Activated naive CD4-positive, alpha-beta T cell treated with anti-CD3 and anti-CD28 coated beads, Interleukin-2, amount 50 U/mL, for 16 hours (primary cell): ENCODE data around the gene GBF1.

ENCODE experiments used
- DNase-seq: peaks from one replicate; pipeline ENCODE4 v3.0.0-alpha.2; 2020

The GBF1 gene

GRCh38 chr10:102309916-102310315, 64.6 kb downstream of the GBF1 start:
- DNase-seq = no peak

- DNase-seq = no peak
Observed at GRCh38 chr10:102310361-102311024, 65.2 kb downstream of the GBF1 start.

GRCh38 chr10:102311025-102311420, 65.7 kb downstream of the GBF1 start:
- no peak for DNase-seq

- no peak for DNase-seq
Observed at GRCh38 chr10:102312683-102313082, 67.4 kb downstream of the GBF1 start.

GRCh38 chr10:102313221-102313896, 68.0 kb downstream of the GBF1 start:
- DNase-seq = no peak

- DNase-seq = no peak
Observed at GRCh38 chr10:102314801-102315200, 69.5 kb downstream of the GBF1 start.

- DNase-seq = no peak
Observed at GRCh38 chr10:102316421-102316820, 71.1 kb downstream of the GBF1 start.

GRCh38 chr10:102322914-102323313, 77.6 kb downstream of the GBF1 start:
- DNase-seq = no peak

GRCh38 chr10:102324061-102324460, 78.7 kb downstream of the GBF1 start:
- DNase-seq = no peak

- no peak for DNase-seq
Observed at GRCh38 chr10:102326031-102326430, 80.7 kb downstream of the GBF1 start.

- no peak for DNase-seq
Observed at GRCh38 chr10:102327002-102327401, 81.7 kb downstream of the GBF1 start.

- no peak for DNase-seq
Observed at GRCh38 chr10:102327641-102328040, 82.3 kb downstream of the GBF1 start.

- no peak for DNase-seq
Observed at GRCh38 chr10:102332772-102333171, 87.4 kb downstream of the GBF1 start.

- no peak for DNase-seq
Observed at GRCh38 chr10:102334101-102334500, 88.8 kb downstream of the GBF1 start.

GRCh38 chr10:102335184-102335583, 89.9 kb downstream of the GBF1 start:
- DNase-seq = no peak

GRCh38 chr10:102341038-102341688, 95.8 kb downstream of the GBF1 start:
- DNase-seq = no peak

GRCh38 chr10:102342458-102342857, 97.1 kb downstream of the GBF1 start:
- no peak for DNase-seq

GRCh38 chr10:102342958-102343357, 97.6 kb downstream of the GBF1 start:
- DNase-seq = no peak

GRCh38 chr10:102344067-102344466, 98.7 kb downstream of the GBF1 start:
- no peak for DNase-seq

- no peak for DNase-seq
Observed at GRCh38 chr10:102347236-102347828, 102.0 kb downstream of the GBF1 start.

- DNase-seq = peak; percentile 71
Observed at GRCh38 chr10:102352066-102352715, 106.9 kb downstream of the GBF1 start.

GRCh38 chr10:102354451-102354850, 109.1 kb downstream of the GBF1 start:
- DNase-seq = no peak

GRCh38 chr10:102358712-102359382, 113.5 kb downstream of the GBF1 start:
- DNase-seq = no peak
